HG02840 (cell line): ENCODE results near the gene MACROD1.

ENCODE experiments used
- ATAC-seq: cut with Tn5 transposase; IDR thresholded peaks from one replicate; pipeline ENCODE4 v1.9.1; 2021; ENCODE audit warnings: mild to moderate bottlenecking, moderate library complexity, moderate number of reproducible peaks; ENCODE audit not compliant: unreplicated experiment, low FRiP score

The MACROD1 gene

DNA sequence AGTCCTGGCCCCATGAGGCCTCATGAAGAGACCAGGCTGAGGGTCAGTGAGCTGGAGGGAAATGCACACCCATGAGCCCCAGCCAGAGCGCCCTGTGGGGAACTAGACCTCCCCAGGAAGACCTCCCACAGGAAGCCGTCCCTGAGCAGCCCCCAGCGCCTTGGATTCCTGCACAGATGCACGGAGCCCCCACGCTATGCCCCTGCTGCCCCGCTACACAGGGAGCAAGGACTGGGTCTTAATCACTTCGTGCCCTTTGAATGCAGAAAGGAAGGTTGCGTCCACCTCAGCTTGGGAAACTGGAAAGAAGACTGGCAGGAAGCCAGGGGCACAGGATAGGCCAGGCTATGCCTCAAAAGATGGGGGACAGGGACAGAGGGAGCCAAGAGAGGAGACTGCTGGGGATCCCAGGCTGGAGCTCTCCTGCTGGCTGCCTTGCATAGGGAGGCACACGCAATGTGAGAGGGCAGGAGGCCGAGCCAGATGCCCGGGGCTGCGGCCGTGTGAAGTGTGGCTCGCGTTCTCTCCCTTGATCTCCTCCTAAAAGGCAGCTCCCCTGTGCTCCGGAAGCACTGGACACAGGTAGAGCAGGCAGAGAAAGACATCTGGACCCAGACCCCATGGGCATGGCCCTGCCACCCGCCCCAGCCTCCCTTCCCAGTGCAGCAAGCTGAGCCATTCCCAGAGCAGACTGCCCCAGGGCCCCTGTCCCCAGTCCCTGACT is 32.8 kb downstream of the MACROD1 start:
- no peak for ATAC-seq

DNA sequence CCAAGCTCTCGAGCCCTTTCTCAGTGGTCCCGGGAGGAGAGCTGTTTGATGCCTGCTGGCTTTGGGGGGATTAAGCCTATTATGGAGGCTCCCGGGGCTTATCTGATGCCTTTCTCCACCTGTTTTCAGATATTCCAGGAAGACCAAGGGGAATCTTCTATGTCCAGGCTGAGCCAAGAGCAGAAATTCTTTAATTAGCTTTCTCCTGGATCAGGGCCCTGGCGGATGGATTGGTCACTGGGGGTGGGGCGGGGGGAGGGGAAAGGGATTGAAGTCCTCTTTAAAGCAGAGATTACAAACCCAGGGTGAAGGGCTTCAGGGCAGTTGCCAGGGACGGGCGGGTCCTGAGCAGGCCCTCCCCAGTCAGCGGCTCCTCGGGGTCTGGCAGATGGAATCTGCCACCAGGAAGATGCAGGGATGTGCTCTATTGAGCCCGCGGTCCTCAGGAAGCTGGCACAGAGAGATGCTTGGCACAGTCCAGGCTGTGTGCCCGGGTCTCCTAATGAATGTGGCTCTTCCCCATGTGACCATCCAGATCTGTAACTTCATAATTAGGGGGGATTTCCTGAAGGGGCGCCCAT is 33.6 kb downstream of the MACROD1 start:
- ATAC-seq, result no peak

DNA sequence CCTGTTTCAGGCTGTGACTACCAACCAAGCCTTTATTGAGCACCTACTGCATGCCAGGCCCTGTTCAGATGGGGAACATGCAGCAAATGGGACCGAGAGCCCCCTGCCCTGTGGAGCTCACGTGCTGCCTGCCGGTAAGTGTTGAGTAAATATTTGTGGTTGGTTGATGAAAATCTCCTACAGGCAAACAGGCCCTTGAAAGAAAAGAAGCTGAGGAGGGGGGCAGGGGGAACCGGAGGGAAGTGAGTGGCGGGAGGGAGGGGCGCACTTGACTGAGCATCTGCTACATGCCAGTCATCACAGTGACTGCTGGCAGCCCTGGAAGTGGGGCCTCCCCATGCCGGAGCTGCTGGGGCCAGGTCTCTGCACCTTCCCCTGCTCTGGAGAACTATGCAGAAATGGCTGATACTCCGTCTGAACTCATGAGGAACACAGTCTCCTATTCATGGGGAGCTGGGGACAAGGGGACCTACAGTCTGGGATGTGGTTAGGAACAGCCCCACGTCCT is 34.2 kb downstream of the MACROD1 start:
- no peak for ATAC-seq

DNA sequence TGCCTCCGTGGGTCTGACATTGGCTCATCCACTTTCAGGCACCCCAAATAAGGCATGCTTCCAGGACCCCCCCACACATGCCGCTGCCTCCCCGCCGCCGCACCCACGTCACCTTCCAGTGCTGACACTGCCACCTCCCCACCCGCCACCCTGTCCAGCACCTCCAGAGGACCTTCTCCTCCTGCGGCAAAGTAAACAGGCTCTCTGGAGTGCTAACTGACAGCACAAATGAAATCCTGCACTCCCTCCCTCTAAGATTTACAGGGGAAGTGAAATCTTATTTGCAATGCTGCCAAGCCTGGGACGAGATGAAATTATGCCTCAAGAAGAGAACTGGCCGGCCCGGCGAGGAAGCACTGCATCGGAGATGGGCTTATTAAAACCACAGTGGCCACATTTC is 35.3 kb downstream of the MACROD1 start:
- no peak for ATAC-seq

DNA sequence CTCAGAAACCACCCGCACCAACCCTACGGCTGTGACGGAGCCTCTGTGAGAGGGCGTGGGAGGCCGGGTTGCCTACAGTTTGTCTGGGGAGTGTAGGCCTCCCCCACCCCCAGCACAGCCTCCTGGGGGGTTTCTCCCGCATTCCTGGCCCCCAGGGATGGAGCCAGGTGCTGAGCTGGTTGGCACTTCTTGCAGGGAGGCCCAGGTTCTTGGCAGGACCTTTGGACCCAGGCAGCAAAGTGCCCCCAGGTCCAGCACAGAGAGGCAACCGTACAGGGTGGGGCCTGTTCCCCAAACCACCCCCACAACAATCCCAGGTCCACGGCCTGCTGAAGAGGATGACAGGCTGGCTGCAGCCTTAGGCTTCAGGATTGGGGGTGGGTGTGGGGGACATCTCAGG is 36.5 kb downstream of the MACROD1 start:
- no peak for ATAC-seq

DNA sequence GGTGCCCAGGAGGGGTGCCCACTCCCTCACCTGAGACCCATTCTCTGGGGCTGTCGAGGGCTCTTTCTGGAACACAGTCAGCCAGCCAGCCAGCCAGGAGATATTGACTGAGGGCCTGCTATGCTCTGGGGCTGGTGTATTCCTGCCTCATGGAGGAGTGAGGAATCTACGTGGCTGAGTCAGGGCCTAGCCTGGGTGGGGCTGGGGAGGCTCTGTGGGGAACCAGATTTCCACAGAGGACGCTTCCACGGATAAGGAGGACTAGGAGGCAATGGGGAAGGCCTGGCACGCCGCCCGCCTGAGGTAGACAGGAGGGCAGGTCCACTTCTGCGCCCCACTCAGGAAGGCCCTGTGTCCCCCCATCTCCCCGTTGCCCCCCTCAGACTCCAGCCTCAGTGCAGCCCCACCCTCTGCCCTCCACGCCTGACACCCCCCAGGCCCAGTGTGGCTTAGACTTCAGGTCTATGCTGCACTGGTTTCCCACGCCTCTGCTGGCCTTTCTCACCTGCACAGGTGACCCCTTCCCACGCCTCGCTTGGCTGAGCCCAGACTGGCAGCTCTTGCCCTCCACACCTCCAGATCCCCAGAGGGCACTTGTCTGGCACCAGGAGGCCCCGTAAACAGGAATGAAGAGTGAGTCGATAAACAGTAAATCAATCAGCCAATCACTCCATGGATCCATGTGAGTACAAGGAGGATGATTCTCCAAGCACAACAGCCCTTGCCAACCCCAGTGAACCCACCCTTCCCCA is 37.5 kb downstream of the MACROD1 start:
- no peak for ATAC-seq

DNA sequence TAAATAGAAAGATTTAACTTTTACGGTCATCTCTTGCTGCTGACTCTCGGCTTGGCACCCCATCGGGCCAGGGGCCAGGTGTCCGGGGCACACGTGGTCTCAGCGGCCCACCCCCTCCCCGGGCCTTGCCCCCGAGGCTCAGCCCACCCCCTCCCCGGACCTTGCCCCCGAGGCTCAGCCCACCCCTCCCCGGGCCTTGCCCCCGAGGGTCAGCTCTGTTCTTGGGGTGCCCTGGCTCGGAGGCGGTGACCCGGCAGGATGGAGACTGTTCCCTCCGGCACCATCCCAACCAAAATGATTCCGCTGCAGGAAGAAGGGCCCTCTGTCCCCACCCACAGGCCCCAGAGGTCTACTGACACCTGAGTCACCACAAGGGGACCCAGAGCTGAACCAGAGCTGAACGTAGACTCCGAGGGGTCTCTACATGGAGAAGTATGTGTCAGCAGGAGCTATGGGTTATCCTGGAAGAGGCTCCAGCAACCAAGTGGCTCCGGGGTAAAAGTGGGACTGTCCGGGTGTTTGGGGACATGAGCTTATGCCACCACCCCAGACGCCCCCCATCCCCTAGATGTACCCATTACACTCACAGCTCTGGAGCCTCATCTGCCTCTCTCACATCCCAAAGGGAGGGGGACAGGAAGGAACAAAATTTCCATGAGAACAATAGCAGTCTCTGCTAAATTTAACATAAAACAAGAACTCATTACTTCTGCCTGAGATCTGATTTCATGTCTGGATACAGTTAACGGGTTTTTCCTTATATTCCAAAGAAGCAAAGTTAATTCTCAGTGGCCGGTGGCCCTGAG is 38.4 kb downstream of the MACROD1 start:
- no peak for ATAC-seq

DNA sequence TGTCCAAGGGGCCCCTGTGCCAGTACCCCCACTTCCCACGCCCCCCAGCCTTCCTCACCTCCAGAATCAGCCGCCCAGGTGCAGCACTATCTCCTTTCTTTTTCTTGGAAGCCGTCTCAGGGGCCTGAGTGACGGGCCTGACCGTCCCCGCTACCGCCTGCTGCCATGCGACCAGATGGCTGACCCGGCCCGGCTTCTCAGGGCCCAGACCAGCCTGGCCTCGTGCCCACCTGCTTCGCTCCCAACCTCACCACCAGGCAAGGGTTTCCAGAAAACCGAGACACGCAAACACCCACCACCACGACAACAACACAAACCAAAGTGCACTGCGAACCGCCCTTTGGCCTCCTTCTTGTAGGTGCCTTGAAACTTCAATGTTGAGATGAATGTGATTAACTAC is 39.1 kb downstream of the MACROD1 start:
- ATAC-seq, result no peak

DNA sequence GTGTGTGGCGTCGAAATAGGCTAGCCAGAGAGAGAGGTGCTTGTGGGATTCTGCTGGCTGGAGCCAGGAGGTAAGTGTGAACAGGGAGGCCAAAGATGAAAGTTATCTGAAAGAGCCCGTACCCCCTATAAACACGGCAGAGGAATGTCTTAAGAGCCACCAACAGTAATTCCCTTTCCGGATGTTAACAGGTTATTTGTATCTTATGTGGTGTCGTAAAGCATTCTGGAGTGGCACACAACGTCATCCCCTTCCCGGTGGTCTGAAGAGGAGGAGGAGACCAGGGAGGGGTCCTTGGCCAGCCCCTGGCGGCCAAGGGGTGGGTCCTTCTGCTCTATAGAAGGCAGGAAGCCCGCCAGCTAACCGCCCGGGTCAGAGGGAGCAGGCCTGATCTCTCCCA is 39.5 kb downstream of the MACROD1 start:
- ATAC-seq, result no peak

DNA sequence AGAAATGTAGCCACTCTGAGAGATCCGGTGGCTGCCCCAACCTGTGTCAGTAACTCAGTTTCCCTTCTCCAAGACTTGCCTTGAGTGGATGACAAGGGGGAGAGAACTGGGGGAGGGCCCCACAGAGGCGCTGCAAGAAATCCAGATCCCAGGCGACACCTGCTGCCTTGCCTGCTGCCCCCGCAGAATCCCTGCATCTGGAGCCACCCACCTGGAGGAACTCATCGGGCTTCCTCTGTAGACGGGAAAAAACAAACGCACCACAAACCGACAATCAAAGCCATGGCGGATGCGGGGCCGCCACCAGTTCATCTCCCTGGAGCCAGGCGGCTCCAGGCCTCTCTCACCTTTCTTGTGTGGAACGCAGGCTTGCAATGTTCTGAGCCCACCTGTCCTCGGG is 40.2 kb downstream of the MACROD1 start:
- ATAC-seq, result no peak

DNA sequence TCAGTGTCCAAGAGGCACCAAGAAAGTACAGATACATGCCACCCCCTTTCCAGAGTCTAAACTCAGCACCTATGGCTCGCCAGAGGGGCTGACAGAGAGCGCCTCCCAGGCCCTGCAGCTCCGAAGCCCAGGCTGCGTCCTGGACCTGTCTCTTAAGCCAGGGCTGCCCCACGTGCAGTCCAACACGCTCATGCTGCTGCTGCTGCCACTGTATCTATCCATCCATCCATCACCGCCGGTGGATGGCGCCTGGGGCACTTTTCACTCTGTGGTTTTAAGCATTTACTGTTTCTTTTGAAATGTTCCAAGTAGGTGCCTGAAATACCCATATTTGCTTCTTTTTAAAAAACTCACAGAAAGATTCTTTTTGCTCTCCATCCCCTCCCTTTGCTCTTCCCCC is 41.8 kb downstream of the MACROD1 start:
- no peak for ATAC-seq

DNA sequence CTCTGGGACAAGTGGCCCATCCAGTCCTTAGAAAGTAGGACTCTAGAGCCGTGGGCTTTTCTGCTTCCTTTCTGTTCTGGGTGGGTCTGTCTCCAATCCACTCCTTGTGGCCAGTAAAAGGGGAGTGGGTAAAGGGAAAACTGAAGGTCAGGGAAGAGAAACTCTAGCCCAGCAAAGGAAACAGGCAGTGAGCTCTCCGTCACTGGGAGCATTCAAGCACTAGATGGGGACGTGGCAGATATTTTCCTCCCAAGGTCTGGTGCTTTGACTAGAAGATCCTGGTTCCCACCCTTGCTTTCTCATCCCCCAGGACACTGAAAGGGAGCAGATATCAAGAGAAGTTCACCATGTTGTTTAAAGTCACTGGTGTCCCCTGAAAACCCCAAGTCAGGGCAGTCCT is 42.2 kb downstream of the MACROD1 start:
- no peak for ATAC-seq

DNA sequence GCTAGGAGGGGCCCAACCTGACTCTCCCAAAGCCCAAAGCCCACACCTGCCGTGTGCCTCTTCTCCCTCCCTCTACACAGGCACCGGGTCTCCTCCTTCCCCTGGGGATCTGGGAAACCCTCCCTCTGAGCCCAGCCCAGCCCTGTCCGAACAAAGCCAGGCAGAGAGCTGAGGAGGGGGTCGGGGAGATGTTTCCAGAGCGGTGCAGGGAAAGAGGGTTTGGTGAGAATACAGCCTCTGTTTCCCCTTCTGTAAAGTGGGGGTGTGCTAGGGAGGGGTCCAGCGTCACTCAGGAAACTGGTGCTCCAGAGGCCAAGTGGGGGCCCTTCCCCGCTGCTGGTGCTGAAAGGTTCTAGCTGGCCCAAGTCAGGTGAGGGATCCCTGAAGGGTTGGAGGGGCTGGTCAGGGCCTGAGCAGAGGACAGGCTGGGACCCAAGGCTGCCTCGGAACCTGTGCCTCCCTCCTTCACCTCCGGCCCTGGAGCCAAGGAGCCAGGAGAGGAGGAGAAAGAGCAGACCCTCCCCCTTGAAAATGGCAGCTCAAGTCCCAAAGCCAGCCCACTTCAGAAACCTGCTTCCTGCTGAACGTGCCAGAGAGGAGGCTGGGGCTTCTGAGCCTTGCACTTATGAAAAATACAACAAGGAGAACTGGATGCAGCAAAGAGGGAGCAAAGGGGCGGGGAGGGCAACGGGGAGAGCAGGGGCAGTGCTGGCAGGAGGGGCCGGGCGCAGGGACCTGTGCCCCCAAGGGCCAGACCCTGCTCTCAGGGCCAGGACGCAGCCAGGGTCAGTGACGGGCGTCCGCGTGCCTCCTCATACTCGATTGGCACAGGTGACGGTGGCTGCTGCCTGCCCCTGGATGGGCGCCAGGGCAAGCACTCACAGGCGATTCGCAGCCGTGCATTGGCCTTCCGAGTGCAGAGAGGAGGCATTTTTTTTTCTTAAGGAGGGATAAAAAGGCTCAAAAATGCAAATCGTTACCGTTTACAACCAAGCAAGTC is 43.2 kb downstream of the MACROD1 start:
- ATAC-seq, result no peak

DNA sequence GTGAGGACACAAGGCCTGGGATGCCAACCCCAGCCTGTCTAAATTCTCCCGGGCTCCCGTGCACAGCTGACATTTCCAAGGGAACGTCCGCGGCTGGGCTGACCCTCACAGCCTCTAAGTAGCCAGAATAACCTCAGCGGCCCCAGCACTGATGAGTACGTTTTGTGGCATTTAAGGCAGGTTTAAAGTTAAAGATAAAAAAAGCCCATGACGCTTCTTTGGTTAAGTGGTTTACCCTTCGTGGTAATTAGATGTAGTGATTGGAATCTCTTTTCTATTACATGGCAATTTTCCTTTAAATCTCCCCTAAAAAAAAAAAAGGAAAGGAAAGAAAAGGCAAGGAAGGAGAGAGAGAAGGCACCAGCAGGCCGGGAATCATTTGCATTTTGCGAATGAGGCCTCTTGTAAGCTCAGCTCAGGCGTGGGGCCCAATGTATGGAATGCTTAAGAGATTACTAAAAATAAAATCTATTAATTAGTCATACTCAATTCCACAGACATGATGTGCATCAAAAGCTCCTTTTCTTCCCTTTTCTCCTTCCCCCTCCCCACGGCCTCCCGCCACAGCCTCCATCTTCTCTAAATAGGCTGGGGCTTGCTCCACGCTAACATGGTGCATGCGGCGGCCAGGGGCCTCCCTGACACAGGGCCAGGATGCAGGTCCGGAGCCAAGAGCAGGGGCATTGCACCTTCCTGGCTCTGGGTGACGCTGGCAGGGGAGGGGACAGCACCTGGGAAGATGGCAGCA is 44.1 kb downstream of the MACROD1 start:
- no peak for ATAC-seq

DNA sequence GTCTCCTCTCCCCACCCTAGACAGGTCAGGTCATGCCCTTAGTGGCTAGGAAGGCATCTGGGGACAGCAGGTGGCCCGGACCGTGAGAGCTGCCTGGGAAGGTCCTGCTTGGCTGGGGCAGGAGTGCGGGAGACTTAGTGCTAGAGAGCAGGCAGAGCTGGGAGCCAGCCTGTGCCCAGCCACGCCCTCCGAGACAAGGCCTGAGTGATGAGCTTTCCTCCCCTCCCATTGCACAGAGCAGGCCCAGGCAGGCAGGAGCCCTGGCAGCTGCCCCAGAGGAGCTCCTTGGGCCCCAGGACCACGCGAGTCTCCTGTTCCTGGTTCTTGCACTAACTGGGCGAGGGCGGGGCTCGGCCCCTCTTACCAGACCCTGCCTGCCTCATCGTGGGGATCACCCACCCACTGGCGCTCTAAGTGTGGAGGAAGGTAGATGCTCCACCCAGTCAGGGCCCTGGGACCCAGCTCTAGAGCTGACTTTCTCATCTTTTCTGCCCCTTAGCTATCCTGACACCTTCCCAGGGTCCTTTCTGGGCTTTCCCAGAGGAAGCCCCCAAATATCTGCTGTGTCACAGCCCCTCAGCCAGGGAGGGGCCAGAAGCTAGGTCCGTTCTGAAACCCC is 44.9 kb downstream of the MACROD1 start:
- ATAC-seq, result no peak

DNA sequence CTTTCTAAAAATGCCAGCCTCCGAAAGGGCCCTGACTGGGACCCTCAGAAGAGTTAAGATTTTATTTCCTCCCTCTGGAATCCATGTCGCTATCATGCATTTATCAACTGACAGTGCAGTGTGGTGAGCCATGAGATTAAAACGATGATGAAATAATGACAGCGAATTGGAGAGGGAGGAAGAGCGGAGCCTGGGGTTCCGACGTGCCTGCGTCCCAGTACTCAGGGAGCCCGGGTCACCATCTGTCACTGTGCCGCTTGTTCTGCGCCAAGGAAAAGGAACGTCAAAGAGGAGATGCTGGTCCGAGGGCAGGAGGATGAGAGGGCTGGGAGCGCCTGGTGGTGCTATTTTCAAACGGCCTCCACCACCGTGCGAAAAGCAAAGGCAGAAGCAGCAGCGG is 46.2 kb downstream of the MACROD1 start:
- ATAC-seq, result no peak

DNA sequence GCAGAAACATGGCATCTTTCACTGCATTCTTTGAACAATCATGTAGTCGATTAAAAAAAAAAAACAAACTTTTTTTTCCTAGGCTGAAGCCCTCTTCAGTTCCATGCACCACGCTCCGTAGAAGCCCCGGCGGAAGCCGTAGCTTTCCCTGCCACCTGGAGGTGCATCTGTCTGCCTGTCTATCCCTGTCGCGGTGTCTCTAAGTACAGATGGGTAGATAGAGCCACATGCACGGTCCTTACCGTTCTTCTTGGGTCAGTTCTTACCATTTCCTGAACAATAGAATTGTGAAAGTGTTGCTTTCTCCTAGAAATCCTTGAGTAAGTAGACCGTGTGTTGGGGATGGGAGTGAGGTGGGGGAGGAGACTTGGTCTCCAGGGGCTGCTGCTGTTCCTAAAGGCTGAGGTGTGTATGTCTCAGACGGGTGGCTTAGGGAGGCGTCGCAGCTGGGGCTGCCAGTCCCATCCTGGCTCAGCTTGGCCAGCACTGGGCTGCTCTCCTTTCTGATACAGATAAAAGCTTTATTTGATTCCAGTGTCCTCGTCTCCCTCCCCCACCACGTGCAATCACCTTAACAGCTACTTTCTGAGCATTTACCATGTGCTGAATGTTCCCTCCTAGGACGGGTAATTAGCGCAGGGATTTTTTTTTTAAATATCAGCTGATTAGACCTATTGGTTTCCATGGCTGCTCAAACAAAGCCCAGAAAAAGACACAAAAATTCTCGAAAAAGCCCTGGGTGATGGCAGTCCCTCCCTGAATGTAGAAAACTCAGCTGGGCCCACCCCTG is 46.8 kb downstream of the MACROD1 start:
- no peak for ATAC-seq
